ENCODE measurements around the gene YLPM1.

GRCh38 chr14:74864198-74864597 is 101.1 kb downstream of the YLPM1 start:
- no peak for TF ChIP-seq FOXM1 (IDR thresholded peaks at IDR 0.05; ENCODE audit: borderline replicate concordance, low read depth)
- TF ChIP-seq EP300 (IDR thresholded peaks at IDR 0.05; ENCODE audit: borderline replicate concordance) = no peak
- no peak for TF ChIP-seq MAX (IDR thresholded peaks at IDR 0.05)

All from Ishikawa (cell line).